Measurements from ENCODE around the gene MMUT.
"Not testable (repeated sequence)": the region's sequence is repeated elsewhere in the genome, so short reads cannot be mapped to it uniquely, and the experiment has no call there.

DNA sequence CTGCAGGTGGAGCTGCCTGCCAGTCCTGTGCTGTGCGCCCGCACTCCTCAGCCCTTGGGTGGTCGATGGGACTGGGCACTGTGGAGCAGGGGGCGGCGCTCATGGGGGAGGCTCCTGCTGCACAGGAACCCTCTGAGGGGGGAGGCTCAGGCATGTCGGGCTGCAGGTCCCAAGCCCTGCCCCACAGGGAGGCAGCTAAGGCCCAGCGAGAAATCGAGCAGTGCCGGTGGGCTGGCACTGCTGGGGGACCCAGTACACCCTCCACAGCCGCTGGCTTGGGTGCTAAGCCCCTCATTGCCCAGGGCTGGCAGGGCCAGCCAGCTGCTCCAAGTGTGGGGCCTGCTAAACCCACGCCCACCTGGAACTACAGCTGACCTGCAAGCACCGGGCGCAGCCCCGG lies 20.3 kb upstream of the MMUT start:
- TF ChIP-seq, protein P1, sequence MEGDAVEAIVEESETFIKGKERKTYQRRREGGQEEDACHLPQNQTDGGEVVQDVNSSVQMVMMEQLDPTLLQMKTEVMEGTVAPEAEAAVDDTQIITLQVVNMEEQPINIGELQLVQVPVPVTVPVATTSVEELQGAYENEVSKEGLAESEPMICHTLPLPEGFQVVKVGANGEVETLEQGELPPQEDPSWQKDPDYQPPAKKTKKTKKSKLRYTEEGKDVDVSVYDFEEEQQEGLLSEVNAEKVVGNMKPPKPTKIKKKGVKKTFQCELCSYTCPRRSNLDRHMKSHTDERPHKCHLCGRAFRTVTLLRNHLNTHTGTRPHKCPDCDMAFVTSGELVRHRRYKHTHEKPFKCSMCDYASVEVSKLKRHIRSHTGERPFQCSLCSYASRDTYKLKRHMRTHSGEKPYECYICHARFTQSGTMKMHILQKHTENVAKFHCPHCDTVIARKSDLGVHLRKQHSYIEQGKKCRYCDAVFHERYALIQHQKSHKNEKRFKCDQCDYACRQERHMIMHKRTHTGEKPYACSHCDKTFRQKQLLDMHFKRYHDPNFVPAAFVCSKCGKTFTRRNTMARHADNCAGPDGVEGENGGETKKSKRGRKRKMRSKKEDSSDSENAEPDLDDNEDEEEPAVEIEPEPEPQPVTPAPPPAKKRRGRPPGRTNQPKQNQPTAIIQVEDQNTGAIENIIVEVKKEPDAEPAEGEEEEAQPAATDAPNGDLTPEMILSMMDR (IDR thresholded peaks at IDR 0.05; ENCODE audit: insufficient read depth, low read length, poor library complexity, severe bottlenecking) = not testable (repeated sequence)
- TF ChIP-seq EZH2phosphoT487 (conservative IDR thresholded peaks at IDR 0.05; ENCODE audit: low read length) = not testable (repeated sequence)
